ENCODE results near the gene FLOT2.
"Not testable (repeated sequence)": the region's sequence is repeated elsewhere in the genome, so short reads cannot be mapped to it uniquely, and the experiment has no call there.

The FLOT2 gene

DNA sequence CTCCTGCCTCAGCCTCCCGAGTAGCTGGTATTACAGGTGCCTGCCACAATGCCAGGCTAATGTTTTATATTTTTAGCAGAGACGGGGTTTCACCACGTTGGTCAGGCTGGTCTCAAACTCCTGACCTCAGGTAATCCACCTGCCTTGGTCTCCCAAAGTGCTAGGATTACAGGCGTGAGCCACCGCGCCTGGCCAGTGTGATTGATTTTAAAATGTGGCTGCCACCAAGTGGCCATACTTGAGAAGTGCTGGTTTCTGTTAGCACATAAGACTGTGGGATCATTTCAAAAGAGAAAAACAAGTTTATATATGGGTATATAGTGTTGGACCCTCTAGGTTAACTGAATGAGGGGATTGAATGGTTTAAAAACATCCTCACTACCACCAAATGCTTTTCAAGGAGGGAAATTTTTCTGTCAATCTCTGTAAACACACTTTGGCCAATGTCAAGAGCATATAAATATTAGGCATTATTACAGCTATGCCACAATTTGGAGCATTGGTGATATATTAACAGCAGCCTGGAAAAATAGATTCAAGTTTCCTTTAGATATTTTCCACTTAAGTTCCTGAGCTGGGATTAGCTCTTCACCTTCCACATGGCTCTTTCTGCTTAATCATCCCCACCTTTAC is 18.9 kb upstream of the FLOT2 start:
- peak; percentile 53 for DNase-seq (ENCODE audit: low spot score)

DNA sequence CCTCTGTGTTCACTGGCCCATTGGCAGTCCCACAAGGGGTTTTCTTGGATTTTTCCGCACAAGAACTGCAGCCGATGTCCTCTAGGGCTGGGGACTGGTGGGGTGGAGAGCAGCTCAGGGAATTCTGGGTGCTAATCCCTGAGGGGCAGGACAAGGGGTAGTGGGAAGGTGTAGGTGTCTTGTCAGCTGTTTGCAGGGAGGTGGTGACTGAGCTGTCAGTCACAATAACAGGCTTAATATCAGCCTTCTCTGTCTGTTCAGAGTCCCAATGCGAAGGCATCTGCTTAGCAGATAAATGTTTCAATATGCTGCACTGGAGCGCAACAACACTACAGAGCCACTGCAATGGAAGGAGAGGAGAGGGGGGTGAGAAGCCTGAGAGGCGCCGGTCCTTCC is 15.4 kb upstream of the FLOT2 start:
- DNase-seq (ENCODE audit: low spot score) = no peak

DNA sequence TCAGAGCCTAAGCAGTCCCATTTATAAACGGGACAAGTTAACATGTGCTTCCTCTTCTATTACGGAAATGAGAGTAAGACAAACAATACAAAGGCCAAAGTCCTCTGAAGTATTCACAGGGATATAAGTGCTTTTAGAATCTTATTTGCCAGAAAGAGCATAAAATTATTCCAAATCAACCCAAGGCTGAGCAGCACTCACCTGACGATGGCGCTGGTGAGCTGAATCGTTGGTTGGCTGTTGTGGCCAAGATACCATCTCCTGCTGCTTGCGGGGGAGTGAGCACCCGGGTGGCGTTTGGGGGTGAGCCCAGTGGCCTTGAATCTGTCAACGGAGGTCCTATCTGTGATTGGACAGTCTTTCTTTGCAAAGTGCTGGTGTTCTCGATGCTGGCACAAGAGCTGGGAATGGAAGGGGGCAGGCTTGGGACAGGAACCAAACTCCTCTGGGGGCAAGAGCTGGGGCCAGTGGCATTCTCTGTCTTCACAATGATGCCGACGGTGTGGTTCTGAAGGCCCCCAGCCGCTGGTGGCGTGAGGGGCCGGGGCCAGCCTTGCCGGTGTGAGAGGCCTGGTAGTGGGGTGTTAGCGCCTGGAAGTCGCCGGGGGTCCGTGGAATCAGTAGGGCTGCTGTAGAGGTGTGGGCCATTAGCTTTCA is 14.9 kb upstream of the FLOT2 start:
- DNase-seq (ENCODE audit: low spot score) = peak; percentile 42

DNA sequence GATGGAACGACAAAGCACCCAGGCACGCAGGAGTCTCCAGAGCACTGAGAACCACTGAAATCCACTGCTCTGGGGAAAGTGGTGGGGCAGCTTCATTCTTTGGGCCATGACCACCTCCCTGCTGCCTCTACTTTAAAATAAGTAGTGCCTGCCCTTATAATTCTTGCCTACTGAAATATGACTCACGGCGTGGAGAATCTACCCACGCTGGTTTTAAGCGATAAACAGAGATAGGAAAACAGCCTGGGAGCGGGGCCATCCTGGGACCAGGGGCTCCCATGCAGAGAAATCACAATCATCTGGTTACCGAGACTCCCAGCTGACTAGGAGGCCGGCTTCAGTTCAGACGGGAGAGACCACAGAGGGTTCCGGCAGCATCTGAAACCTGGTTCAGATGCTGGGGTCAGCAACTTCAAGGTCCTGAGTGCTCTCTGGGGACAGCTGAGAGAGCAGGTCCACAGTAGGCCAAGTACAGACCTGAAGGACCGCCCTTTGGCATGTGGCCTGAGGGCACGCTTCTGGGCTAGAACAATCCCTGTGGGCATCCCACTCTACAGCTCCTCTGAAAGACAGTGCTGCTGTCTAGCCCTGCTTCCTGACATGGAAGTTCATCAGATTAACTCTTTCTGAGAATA is 14.0 kb upstream of the FLOT2 start:
- DNase-seq (ENCODE audit: low spot score) = no peak

DNA sequence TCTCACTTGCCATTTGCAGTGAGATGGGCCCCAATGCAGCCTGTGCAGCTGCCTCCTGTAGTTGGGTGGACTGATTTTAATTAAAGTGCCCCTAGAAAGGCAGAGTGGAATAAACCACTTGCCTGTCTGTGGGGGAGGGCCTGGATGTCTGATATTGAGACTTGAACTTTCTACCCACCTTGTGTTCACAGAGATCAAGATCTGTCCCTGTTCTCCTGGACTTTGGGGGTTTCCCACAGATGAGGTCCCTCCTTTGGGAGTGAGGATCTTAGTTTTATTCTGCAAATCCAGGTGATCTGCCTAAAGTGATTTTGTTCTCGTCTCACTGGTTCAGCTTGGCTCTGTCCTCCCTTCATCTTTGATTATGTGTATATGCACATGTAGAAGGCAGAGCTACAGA is 13.0 kb upstream of the FLOT2 start:
- DNase-seq (ENCODE audit: low spot score) = no peak

DNA sequence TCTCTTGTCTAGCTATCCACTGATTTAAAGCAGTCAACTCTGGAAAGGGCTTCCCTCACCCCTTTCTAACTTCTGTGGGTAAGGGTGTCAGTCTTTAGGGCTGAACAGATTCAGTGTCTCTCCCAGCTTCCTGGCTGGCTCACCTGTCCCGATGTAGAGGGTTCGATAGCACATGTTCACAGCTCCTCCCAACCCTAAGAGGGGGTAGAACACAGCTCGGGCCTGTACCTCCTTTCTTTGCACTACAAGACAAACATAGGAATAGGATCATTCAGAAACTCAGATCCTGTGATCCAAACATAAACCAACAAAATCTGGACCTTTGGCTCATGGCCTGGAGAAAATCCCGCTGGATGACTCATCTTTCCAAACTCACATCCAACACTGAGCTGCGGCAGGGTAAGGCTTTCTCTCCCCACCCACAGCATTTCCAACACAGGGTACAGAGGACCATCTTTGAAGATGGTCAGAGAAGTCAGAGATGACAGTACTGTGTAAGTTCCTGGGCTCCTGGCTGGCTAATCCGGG is 11.2 kb upstream of the FLOT2 start:
- no peak for DNase-seq (ENCODE audit: low spot score)

DNA sequence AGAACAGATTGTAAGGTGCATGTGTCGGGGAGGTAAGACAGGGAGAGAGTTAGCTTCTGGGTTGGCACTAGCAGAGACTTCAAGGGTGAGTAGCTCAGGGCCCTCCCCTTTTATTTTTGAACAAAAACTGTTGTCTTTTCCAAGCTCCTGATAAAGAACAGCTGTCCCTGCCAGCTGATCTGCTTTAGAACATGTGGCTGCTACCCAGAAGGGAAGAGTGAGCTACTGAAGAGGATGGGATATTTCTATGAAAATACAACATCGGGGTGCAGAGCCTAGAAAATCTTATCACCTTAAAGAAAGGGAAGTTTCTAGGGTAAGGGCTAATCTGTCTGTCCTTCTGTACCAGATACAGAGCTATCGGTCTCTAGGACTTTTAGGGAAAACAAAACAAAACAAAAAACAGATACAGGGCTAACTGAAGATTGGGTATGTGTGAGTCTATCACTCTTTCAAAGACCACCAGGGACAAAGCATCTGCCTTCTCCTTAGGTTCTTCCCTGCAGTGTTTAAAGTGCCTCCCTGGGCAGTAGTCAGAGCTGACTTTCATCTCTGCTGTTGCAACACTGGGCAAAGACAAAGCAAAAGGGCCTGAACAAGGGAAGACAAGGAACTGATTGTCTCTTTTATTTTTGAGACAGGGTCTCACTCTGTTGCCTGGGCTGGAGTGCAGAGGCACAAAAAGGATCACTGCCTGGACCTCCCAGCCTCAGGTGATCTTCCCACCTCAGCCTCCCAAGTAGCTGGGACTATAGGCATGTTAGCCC is 10.4 kb upstream of the FLOT2 start:
- no peak for DNase-seq (ENCODE audit: low spot score)

DNA sequence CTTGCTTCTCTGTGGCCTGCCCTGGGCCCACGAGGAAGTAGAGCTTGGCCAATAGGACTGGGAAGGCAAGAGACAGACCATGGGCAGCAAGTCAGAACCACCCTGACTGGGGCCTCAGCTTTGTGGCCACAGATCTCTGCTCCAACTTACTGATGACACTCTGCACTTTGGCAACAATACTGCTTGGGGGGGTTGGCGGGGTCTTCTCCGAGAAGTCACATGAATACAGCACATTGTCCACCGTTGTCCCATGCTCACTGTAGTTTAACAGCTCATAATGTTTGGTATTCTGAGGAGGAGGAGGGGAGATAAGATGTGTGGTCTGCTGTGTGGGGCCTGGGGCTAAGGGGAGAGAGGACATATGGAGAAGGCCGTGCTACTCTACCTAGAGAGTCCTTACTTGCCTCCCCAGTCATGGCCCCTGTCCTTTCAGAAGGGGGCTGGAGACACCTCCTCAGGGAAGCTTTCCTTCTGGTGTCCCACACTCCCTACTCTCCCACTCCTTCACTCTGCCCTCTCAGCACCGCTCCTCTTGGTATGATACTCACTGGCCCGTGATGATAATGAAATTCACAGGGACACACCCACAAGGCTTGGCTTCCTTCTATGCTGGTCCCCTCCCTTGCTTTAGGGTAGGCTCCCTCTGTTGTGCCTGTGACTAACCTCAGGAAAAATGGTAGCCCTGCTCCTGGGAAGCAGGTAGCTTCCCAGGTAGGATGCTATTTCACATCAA is 9.3 kb upstream of the FLOT2 start:
- DNase-seq (ENCODE audit: low spot score) = no peak

DNA sequence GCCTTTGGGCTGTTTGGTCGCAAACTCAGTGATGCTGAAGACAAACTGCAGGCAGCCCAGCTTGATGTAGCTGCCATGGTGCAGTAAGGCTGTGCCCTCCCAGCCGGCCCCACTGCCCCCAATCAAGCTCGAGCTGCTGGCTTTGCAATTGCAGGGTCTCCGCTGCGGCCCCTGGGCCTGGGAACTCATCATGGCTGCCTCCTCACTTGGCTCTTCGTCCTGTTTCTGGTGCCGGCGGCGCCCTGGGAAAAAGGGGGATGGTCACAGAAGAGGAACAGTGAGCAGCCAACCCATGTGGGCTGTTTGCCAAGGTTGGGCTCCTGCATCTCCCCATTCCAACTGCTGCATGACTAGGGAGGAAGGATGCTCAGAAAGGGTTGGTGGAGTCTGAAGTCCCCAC is 8.7 kb upstream of the FLOT2 start:
- no peak for DNase-seq (ENCODE audit: low spot score)

DNA sequence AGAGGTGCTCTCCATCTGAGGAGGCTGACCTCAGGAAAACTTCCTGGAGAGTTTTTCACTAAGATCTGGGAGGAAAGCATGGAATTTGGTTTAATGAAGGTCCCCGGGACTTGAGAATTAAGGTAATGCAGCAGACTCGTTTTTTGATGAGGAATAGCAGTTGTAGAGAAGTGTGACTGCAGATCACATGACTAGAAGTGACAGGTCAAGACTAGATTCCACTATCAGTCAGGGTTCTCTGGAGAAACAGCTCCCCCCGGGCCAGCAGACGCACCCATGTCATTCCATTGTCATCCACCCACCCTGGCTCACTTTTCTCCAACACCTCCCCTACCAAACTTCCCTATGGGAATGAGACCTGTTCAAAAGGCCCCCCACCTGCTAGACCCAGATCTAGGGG is 7.3 kb upstream of the FLOT2 start:
- no peak for DNase-seq (ENCODE audit: low spot score)

DNA sequence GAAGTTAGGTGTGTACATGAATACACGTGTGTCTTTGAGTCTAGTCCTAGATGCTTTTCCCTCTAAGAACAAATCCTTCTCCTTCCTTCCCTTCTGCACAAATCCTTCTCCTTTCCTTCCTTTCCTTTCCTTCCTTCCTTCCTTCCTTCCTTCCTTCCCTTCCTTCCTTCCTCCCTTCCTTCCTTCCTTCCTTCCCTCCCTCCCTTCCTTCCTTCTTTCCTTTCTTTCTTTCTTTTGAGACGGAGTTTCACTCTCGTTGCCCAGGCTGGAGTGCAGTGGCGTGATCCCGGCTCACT is 6.0 kb upstream of the FLOT2 start:
- not testable (repeated sequence) for DNase-seq (ENCODE audit: low spot score)

DNA sequence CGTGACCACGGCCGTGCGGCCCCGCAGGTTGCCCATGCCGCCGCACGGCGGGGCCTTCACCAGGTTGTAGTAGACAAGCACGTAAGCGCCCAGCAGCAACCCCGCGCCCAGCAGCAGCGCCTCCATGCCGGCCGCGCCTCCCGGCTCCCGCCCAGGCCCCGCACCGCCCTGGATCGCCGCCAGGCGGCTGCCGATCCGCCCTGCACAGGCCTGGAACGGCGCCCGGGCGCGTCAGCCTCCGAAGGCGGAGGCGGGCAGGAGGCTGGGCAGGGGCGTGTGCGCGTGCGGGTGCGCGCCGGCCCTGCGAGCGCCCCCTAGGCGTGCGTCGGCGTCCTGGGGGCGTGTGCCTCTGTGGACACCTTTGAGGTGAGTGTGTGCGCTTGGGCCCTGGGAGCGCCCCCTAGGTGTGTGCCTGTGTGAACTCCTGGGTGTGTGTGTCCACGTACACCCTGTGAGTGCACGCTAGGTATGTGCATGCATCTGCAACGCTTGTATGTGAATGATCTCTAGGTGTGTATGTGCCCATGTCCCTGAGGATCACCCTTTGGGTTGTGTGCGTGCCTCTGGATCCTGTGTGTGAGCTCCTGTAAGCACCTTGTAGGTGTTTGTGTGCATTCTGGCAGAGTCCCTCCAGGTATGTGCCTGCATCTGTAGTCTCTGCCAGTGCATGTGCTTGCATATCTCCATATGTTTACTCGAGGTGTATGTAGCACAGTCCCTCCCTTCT is 5.4 kb upstream of the FLOT2 start, which contains the start of gene DHRS13:
TSS of gene DHRS13 (minus strand) at position 261 of the 727 bp plus-strand sequence. CDS start at position 126, 135 bp downstream.
- peak; percentile 95 for DNase-seq (ENCODE audit: low spot score)

DNA sequence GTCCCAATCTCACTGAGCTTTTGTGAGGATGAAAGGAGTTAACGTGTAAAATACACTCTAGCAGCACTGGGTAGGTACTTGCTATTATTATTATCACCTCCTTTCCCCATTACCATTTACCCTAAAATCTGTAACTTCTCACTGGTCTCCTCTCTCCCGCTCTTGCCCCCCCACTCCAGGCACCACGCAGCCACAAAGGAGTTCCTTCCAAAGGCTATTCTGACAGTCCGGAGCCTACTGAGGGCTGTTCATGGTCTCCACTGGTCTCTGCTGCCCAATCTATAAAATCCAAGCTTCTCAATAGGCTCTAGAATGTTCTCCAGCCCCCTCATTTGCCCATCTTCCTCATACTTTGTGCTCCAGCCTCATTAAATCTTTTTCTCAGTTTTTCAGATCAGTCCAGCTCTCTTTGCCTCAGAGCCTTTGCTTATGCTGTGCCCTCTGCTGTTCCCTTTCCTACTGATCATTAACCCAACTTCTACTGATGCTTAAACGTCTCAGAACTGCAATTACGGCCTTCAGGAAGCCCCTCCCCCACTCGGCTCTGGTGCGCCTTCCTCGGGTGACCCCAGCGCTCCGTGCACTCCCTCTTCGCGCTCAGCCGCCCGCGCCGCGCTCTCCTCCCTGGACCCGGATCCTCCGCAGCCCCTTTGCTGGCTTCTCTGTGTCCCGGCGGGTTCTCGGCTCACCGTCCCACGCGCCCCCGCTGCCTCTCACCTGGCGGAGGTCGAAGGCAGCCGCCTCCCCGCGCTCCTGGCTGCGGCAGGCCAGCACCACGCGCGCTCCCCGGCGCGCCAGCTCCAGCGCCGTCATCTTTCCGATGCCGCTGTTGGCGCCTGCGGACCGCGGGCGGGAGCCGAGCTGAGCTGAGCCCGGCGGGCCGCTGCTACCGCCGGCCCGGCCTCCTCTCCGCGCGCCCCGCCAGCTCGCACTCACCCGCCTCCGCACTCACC is 4.6 kb upstream of the FLOT2 start:
- peak; percentile 74 for DNase-seq (ENCODE audit: low spot score)

DNA sequence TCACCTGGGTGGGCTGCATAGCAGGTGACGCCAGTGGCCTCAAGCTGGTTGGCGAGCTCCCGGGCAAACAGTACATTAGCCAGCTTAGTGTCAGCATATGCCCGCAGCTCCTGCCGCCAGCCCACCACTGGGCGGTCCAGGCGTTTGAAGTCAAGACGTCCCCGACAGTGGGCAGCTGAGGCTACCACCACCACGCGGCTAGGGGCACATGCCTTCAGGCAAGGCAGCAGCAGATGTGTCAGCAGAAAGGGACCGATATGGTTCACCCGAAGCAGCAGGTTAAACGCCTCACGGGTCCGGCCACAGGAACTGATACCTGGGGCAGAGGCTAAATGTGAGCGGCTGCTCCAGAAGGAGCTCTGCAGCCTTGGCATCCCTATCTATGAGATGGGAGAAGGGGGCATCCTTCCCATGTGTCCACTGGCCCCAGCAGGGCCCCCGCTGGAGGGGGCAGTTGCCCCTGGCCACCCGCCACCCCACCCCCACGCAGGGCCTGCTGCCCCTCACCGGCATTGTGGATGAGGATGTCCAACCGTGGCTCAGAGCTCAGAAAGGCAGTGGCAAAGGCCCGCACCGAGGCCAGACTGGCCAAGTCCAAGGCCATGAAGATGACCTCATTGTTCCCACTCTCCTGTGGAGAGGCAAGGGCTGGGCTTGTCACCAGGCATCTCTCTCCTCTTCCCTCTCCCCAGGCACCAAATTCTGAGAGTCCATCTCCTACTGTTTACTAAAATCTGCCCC is 3.6 kb upstream of the FLOT2 start:
- DNase-seq (ENCODE audit: low spot score) = no peak

DNA sequence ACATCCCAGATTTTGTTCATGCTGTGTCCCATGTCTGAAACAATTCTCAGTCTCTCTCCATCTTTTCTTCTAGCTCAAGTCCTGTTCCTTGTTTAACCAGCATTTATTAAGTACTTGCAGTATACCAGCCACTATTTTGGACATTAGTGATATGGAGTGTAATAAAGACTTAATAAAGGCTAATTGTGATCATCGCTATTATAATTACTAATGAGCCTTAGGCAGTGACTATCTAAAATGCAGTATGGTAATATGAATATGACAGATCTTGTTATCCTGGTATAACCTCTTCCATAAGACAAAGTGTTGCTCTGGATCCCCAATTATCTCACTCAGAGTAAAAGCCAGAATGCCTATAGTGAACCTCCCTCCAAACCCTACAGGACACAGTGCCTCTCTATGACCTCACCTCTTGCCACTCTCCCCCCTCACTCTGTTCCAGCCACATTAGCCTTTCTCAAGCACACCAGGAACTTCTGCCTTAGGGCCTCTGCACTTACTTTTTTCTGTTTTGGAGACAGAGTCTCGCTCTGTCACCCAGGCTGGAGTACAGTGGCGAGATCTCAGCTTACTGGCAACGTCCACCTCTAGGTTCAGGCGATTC is 1.8 kb upstream of the FLOT2 start:
- no peak for DNase-seq (ENCODE audit: low spot score)

DNA sequence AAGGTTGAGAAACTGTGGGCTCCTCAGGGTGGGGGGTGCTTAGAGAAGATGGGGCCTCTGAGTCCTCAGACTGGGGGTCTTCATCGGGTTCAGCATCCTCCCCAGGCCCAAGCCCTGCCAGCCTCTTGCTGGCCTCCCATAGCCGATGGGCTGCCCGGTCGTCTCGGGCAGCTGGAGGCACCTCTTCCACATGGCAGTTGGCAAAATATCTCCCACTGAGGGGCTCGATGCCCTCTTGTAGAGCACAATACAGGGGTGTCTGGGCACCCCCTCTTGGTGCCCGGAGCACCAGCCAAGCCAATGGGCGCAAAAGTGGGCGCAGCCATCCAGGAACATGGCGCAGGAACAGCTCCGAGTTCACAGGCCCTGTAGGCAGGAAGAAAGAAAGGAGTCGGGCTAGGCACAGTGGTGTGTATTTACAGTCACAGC is 1.0 kb upstream of the FLOT2 start:
- DNase-seq (ENCODE audit: low spot score) = no peak

DNA sequence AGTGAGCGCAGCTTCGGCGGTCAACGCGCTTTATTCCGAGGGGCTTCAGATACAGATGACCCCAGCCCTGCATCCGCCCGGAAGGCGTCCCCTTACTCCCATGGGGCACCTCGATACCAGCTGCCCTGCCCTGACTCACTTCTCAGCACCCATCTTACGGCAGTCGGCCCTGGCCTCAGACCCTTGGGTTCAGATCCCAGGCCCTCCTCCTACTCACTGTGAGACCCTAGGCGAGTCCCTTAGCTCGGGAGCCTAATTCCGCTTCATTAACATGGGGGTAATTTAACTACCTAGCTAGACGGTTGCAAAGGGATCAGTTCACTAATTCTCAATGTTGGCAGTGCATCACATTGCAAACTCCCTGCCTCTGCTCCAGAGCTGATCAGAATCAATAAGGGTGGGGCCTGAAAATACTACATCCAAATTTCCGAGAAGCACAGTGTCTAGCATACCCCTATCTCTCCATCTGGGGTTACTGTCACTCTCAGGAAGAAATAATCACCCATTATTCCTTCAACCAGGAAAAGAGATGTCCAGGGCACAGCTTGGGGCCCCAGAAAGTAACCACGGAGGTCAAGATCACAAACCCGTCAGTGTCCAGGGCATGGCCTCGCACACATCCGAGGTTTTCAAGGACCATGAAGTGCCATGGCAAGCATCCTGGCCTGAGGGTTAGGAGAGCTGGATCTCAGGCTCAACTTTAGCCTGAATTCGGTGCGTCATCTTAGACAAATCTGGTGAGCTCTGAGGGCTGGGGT is 415 bp upstream of the FLOT2 start:
- no peak for DNase-seq (ENCODE audit: low spot score)

DNA sequence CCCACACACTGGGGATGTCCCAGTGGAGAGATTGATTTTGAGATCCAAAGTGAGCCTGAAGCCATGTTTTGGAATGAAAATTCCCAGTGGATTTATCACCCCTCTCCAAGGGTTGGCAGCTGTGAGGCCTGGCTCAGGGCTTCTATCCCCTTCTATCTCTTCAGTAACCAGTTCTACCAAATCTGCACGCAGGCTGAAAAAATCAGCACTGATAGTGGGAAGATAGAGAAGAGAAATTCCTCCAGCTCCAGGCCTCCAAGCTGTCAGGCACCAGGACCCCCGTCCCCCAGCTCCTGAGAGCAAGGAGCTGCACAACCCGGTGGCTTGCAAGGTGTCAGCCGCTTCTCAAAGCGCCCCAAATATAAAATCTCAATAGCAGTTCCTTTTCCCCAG is 1.0 kb downstream of the FLOT2 start:
- DNase-seq (ENCODE audit: low spot score) = no peak
